AG09309 (cell line): ENCODE measurements around the gene PARD6A.

ENCODE experiments used
- DNase-seq: peaks from one replicate; pipeline ENCODE4 v3.0.0-alpha.2; 2010; ENCODE audit warnings: low read depth
- H3K4me3 ChIP-seq: 2 replicates; pipeline ENCODE4 v1.5.1; 2011; ENCODE audit warnings: mild to moderate bottlenecking, low read depth, low read length, moderate library complexity; ENCODE audit not compliant: control insufficient read depth
- TF ChIP-seq, protein P1 (sequence below): IDR thresholded peaks from 2 replicates; pipeline ENCODE4 v1.5.1; 2011; ENCODE audit warnings: mild to moderate bottlenecking, low read depth, low read length, inconsistent platforms; ENCODE audit not compliant: insufficient read depth, control insufficient read depth; ENCODE audit errors: missing control alignments

Gene PARD6A

DNA sequence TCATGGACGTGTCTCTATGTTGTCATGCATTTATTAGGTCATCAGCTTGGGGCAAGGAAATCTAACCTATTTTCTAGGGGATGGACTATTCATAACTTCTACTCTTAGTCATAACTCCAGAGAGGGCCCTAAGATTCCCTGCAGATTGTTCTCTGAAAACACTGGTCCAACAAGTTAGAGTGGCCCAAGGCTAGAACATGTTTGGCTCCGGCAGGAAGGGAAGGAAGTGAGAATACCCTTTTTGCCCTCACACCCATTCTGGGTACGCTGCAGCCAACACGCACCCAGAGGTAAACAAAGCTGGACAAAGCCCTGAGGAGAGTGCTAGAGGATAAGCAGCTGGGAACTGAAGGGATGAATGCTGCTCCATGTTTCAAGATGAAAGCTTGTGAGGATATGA, 15.8 kb downstream of the PARD6A start:
- TF ChIP-seq, protein P1, sequence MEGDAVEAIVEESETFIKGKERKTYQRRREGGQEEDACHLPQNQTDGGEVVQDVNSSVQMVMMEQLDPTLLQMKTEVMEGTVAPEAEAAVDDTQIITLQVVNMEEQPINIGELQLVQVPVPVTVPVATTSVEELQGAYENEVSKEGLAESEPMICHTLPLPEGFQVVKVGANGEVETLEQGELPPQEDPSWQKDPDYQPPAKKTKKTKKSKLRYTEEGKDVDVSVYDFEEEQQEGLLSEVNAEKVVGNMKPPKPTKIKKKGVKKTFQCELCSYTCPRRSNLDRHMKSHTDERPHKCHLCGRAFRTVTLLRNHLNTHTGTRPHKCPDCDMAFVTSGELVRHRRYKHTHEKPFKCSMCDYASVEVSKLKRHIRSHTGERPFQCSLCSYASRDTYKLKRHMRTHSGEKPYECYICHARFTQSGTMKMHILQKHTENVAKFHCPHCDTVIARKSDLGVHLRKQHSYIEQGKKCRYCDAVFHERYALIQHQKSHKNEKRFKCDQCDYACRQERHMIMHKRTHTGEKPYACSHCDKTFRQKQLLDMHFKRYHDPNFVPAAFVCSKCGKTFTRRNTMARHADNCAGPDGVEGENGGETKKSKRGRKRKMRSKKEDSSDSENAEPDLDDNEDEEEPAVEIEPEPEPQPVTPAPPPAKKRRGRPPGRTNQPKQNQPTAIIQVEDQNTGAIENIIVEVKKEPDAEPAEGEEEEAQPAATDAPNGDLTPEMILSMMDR, result no peak
- H3K4me3 ChIP-seq, result no peak overlapping the region
- no peak for DNase-seq

DNA sequence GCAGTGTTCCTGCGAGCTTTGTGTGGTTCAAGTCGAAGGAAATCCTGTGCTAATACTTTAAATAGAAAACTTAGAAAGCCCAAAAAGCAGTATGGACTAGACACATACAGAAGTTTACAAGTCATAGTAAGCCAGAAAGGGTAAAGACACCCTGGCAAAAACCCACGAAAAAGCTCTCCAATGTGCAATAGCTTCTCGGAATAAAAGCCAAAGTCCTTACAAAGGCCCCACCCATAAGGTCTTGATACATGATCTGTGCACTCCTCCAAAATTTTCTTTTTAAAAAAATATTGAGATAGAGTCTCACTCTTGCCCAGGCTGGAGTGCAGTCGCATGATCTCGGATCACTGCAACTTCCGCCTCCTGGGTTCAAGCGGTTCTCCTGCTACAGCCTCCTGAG, 16.2 kb downstream of the PARD6A start:
- TF ChIP-seq, protein P1, result no peak
- no peak overlapping the region for H3K4me3 ChIP-seq
- DNase-seq, result no peak

- DNase-seq, result no peak
- TF ChIP-seq, protein P1, result no peak
These were observed 17.0 kb downstream of the PARD6A start for GRCh38 chr16:67677712-67678111.

GRCh38 chr16:67678354-67679023, 17.7 kb downstream of the PARD6A start:
- DNase-seq, result no peak
- no peak overlapping the region for H3K4me3 ChIP-seq
- TF ChIP-seq, protein P1, result no peak

More at GRCh38 chr16:67677712-67678111, 17.0 kb downstream of the PARD6A start:
- H3K4me3 ChIP-seq, result no peak overlapping the region

GRCh38 chr16:67679935-67680897, 19.5 kb downstream of the PARD6A start:
- TF ChIP-seq, protein P1, result no peak
- H3K4me3 ChIP-seq, result no peak overlapping the region
- DNase-seq, result no peak

DNA sequence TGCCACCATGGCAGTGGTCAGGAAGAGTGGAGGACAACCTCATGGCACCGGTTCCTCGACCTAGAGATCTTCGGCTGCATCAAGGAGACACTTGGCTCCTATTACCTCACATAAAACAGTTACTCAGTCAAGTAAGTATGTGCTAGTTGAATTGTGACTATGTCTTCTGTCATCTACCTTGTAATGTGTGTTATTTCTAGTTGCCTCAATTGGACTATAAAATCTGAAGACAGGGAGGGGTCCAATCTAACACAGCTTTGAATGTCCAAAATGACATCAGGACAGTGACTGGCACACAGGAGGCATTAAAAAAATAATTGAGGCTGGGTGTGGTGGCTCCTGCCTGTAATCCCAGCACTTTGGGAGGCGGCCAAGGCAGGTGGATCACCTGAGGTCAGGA, 23.0 kb downstream of the PARD6A start:
- no peak for DNase-seq
- TF ChIP-seq, protein P1, result no peak
- H3K4me3 ChIP-seq, result no peak overlapping the region
